HCT116 (cell line): ENCODE measurements around the gene ZBTB5. TPM values are rescaled to one million over a fixed set of nuclear protein-coding genes. Genes with fewer than 3 reads are reported as not detected.

Source experiments
- ATAC-seq: fragments of 200-7000 bp; cut with Tn5 transposase; 2 replicates; pipeline ENCODE4 v1.9.1; 2020; ENCODE audit warnings: mild to moderate bottlenecking, moderate library complexity
- BruUV-seq: library from RNA; stranded (reverse); fragments of 400-500 nt; replicated peaks from 2 replicates; lab custom pipeline; 2021; lab: Mats Ljungman, UMichigan
- CTCF ChIA-PET: fragments of 300-600 bp; sonication (Branson Sonifier 250); formaldehyde crosslinking; loops from one replicate; lab custom pipeline; 2021; ENCODE audit warnings: antibody characterized with exemption; lab: Charles Lee
- POLR2A ChIA-PET: fragments of 300-600, 350-600 bp; sonication (Branson Sonifier 250); formaldehyde crosslinking; loops from one replicate; lab custom pipeline; 2021; ENCODE audit warnings: antibody characterized with exemption; lab: Charles Lee
- RAD21 ChIA-PET, 2 experiments: fragments of 300-600 bp; sonication (Branson Sonifier 250); formaldehyde crosslinking; loops; one replicate each; lab custom pipeline; 2023; ENCODE audit warnings: low total read pairs in 2 of 2; ENCODE audit not compliant: uncharacterized antibody in 2 of 2, unreplicated experiment in 2 of 2, low non-redundant PET in 1 of 2; lab: Charles Lee
- DNase-seq: peaks from one replicate; pipeline ENCODE4 v3.0.0-alpha.2; 2010; ENCODE audit warnings: low read depth, low spot score
- H2AFZ ChIP-seq: fragments of 200-600 bp; shearing (Covaris generic), sonication (generic); 2 replicates; pipeline ENCODE4 v1.6.1; 2017; ENCODE audit warnings: low read depth, mixed run types, mixed read lengths, antibody characterized with exemption, low read length; ENCODE audit not compliant: poor library complexity, severe bottlenecking
- H3K27ac ChIP-seq: 2 replicates; pipeline ENCODE4 v1.5.1; 2012; ENCODE audit warnings: low read depth, low read length
- H3K27me3 ChIP-seq: fragments of 200-600 bp; sonication (generic); 2 replicates; pipeline ENCODE4 v1.6.1; 2016; ENCODE audit warnings: mixed run types, low read length, mixed read lengths; ENCODE audit not compliant: insufficient read depth
- H3K36me3 ChIP-seq, 2 experiments: fragments of 200-500 bp in 1 of 2; fragments of 200-600 bp in 1 of 2; sonication (Bioruptor generic) in 1 of 2; sonication (generic) in 1 of 2; 2 replicates each; pipeline versions ENCODE4 v1.5.1 to v1.6.1; 2014 to 2016; ENCODE audit warnings: low read length in 2 of 2, inconsistent platforms in 1 of 2, mixed read lengths in 1 of 2, mixed run types in 1 of 2; ENCODE audit not compliant: insufficient read depth in 2 of 2, control insufficient read depth in 1 of 2
- H3K4me1 ChIP-seq, 2 experiments: fragments of 200-600 bp in 1 of 2; sonication (generic) in 1 of 2; 2 replicates each; pipeline versions ENCODE4 v1.5.1 to v1.6.1; 2012 to 2017; ENCODE audit warnings: low read length in 2 of 2, inconsistent platforms in 1 of 2, mild to moderate bottlenecking in 1 of 2, mixed read lengths in 1 of 2, mixed run types in 1 of 2, moderate library complexity in 1 of 2; ENCODE audit not compliant: insufficient read depth in 2 of 2, control insufficient read depth in 1 of 2
- H3K4me2 ChIP-seq: fragments of 200-600 bp; sonication (generic); 2 replicates; pipeline ENCODE4 v1.6.1; 2017; ENCODE audit warnings: mixed run types, low read length, mixed read lengths
- H3K4me3 ChIP-seq, 2 experiments: fragments of 200-600 bp in 1 of 2; sonication (generic) in 1 of 2; replicated peaks in 1 of 2; 2 replicates each; pipeline ENCODE4 v1.5.1; 2011 to 2016; ENCODE audit warnings: low read length in 2 of 2, control low read depth in 1 of 2, low read depth in 1 of 2, mild to moderate bottlenecking in 1 of 2, mixed read lengths in 1 of 2, mixed run types in 1 of 2
- H3K79me2 ChIP-seq: fragments of 200-600 bp; sonication (generic); 2 replicates; pipeline ENCODE4 v1.6.1; 2017; ENCODE audit warnings: mild to moderate bottlenecking, mixed run types, low read length, moderate library complexity, mixed read lengths; ENCODE audit not compliant: insufficient read depth
- H3K9ac ChIP-seq: fragments of 200-600 bp; sonication (generic); 2 replicates; pipeline ENCODE4 v1.6.1; 2016; ENCODE audit warnings: low read length, mixed read lengths
- H3K9me2 ChIP-seq: fragments of 200-600 bp; sonication (generic), shearing (Covaris generic); 2 replicates; pipeline ENCODE4 v1.6.1; 2017; ENCODE audit warnings: mixed run types, mild to moderate bottlenecking, moderate library complexity; ENCODE audit not compliant: insufficient read depth
- H3K9me3 ChIP-seq, 2 experiments: fragments of 200-500 bp in 1 of 2; fragments of 200-600 bp in 1 of 2; sonication (Bioruptor generic) in 1 of 2; sonication (generic) in 1 of 2; 2 replicates each; pipeline ENCODE4 v1.6.1; 2014 to 2017; ENCODE audit warnings: low read length in 2 of 2, mixed read lengths in 2 of 2, inconsistent platforms in 1 of 2, low read depth in 1 of 2, mild to moderate bottlenecking in 1 of 2, mixed run types in 1 of 2, moderate library complexity in 1 of 2; ENCODE audit not compliant: control insufficient read depth in 1 of 2, insufficient read depth in 1 of 2
- H4K20me1 ChIP-seq: fragments of 200-600 bp; sonication (generic), shearing (Covaris generic); 2 replicates; pipeline ENCODE4 v1.6.1; 2017; ENCODE audit warnings: mixed run types, mild to moderate bottlenecking, moderate library complexity; ENCODE audit not compliant: insufficient read depth
- POLR2A ChIP-seq: IDR thresholded peaks from 2 replicates; pipeline ENCODE4 v1.7.0; 2011; ENCODE audit warnings: borderline replicate concordance; ENCODE audit not compliant: insufficient read depth, insufficient read length; ENCODE audit errors: extremely low read depth
- POLR2AphosphoS5 ChIP-seq: IDR thresholded peaks from 2 replicates; pipeline ENCODE4 v1.6.1; 2011; ENCODE audit warnings: mild to moderate bottlenecking, low read depth, low read length, moderate library complexity
- intact Hi-C: fragments of 100-400 bp; cut with micrococcal nuclease; formaldehyde crosslinking; loops from 2 replicates; pipeline ENCODE4 v1.10.0; 2022
- total RNA-seq: library from RNA; stranded (reverse); gene quantifications from one replicate; pipeline ENCODE4 v1.2.1, GENCODE V29; 2021; ENCODE audit not compliant: unreplicated experiment
- TF ChIP-seq, protein P1 (sequence below), 3 experiments: fragments of 200-600 bp in 1 of 3; sonication (generic) in 1 of 3; IDR thresholded peaks in 2 of 3; conservative IDR thresholded peaks in 1 of 3; 2 replicates each; pipeline ENCODE4 v1.5.1; 2012 to 2017; ENCODE audit warnings: low read depth in 2 of 3, low read length in 2 of 3, antibody characterized with exemption in 1 of 3, borderline replicate concordance in 1 of 3, control low read depth in 1 of 3, mild to moderate bottlenecking in 1 of 3, mixed read lengths in 1 of 3, mixed run types in 1 of 3, moderate library complexity in 1 of 3; ENCODE audit not compliant: insufficient read depth in 1 of 3
- TF ChIP-seq, protein P2 (sequence below): IDR thresholded peaks from 2 replicates; pipeline ENCODE4 v1.6.1; 2012; ENCODE audit warnings: low read depth
- TF ChIP-seq, protein P3 (sequence below): IDR thresholded peaks from 2 replicates; pipeline ENCODE4 v1.6.1; 2011; ENCODE audit warnings: mild to moderate bottlenecking, low read length, moderate library complexity; ENCODE audit not compliant: insufficient replicate concordance; ENCODE audit errors: extremely low read depth

ZBTB5 gene
- total RNA-seq, 1 experiment from 2014 or later: 22.3 TPM

DNA sequence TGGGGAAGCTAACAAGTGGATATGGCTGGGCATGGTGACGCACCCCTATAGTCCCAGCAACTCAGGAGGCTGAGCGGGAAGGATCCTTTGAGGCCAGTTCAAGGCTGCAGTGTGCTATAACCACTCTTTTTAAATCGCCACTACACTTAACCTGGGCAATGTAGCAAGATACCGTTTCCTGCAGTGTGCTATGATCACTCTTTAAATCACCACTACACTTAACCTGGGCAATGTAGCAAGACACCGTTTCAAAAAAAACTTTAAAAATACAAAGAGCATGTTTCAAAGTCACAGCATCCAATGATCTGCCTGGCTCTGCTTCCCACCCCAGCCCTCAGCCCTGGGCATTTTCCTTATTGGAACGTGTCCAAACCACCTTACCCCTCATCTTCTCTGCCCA, 28.2 kb downstream of the ZBTB5 start:
- intact Hi-C loops: no loop called here
- no peaks in the 10 kb centered on the region for H3K4me1 ChIP-seq
- DNase-seq (no peak), ATAC-seq (no peak)
- H3K79me2 ChIP-seq: peaks cover 79% of the 10 kb centered on the region
- H3K4me2 ChIP-seq: no peak overlapping the region
- no peak overlapping the region for H3K9ac ChIP-seq
- no peaks in the 10 kb centered on the region for H3K27me3 ChIP-seq
- POLR2A ChIA-PET: no interaction called here
- TF ChIP-seq, protein P1, sequence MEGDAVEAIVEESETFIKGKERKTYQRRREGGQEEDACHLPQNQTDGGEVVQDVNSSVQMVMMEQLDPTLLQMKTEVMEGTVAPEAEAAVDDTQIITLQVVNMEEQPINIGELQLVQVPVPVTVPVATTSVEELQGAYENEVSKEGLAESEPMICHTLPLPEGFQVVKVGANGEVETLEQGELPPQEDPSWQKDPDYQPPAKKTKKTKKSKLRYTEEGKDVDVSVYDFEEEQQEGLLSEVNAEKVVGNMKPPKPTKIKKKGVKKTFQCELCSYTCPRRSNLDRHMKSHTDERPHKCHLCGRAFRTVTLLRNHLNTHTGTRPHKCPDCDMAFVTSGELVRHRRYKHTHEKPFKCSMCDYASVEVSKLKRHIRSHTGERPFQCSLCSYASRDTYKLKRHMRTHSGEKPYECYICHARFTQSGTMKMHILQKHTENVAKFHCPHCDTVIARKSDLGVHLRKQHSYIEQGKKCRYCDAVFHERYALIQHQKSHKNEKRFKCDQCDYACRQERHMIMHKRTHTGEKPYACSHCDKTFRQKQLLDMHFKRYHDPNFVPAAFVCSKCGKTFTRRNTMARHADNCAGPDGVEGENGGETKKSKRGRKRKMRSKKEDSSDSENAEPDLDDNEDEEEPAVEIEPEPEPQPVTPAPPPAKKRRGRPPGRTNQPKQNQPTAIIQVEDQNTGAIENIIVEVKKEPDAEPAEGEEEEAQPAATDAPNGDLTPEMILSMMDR (IDR thresholded peaks at IDR 0.05 in 2 of 3, conservative IDR thresholded peaks at IDR 0.05 in 1 of 3; ENCODE audit: borderline replicate concordance in 1 of 3, insufficient read depth in 1 of 3, low read depth in 2 of 3, low read length in 2 of 3): no peak
- no peak for TF ChIP-seq POLR2A
- TF ChIP-seq POLR2AphosphoS5: no peak
- TF ChIP-seq, protein P2, sequence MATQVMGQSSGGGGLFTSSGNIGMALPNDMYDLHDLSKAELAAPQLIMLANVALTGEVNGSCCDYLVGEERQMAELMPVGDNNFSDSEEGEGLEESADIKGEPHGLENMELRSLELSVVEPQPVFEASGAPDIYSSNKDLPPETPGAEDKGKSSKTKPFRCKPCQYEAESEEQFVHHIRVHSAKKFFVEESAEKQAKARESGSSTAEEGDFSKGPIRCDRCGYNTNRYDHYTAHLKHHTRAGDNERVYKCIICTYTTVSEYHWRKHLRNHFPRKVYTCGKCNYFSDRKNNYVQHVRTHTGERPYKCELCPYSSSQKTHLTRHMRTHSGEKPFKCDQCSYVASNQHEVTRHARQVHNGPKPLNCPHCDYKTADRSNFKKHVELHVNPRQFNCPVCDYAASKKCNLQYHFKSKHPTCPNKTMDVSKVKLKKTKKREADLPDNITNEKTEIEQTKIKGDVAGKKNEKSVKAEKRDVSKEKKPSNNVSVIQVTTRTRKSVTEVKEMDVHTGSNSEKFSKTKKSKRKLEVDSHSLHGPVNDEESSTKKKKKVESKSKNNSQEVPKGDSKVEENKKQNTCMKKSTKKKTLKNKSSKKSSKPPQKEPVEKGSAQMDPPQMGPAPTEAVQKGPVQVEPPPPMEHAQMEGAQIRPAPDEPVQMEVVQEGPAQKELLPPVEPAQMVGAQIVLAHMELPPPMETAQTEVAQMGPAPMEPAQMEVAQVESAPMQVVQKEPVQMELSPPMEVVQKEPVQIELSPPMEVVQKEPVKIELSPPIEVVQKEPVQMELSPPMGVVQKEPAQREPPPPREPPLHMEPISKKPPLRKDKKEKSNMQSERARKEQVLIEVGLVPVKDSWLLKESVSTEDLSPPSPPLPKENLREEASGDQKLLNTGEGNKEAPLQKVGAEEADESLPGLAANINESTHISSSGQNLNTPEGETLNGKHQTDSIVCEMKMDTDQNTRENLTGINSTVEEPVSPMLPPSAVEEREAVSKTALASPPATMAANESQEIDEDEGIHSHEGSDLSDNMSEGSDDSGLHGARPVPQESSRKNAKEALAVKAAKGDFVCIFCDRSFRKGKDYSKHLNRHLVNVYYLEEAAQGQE: no peak
- TF ChIP-seq, protein P3, sequence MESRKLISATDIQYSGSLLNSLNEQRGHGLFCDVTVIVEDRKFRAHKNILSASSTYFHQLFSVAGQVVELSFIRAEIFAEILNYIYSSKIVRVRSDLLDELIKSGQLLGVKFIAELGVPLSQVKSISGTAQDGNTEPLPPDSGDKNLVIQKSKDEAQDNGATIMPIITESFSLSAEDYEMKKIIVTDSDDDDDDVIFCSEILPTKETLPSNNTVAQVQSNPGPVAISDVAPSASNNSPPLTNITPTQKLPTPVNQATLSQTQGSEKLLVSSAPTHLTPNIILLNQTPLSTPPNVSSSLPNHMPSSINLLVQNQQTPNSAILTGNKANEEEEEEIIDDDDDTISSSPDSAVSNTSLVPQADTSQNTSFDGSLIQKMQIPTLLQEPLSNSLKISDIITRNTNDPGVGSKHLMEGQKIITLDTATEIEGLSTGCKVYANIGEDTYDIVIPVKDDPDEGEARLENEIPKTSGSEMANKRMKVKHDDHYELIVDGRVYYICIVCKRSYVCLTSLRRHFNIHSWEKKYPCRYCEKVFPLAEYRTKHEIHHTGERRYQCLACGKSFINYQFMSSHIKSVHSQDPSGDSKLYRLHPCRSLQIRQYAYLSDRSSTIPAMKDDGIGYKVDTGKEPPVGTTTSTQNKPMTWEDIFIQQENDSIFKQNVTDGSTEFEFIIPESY: no peak
- H3K9me2 ChIP-seq: no peaks in the 10 kb centered on the region
- H2AFZ ChIP-seq: no peak overlapping the region
- CTCF ChIA-PET: no interaction called here
- H3K9me3 ChIP-seq: no peaks in the 10 kb centered on the region
- RAD21 ChIA-PET: no interaction called here
- no peak overlapping the region for H3K27ac ChIP-seq
- H3K4me3 ChIP-seq: no peak overlapping the region
- no TSS peak for BruUV-seq
- peaks cover 40 to 81% of the 10 kb centered on the region in 2 experiments for H3K36me3 ChIP-seq
- peaks cover 16% of the 10 kb centered on the region; the same call in 1 of the 2 replicates for H4K20me1 ChIP-seq
